ENCODE measurements around the gene IFNK.

Gene IFNK

DNA sequence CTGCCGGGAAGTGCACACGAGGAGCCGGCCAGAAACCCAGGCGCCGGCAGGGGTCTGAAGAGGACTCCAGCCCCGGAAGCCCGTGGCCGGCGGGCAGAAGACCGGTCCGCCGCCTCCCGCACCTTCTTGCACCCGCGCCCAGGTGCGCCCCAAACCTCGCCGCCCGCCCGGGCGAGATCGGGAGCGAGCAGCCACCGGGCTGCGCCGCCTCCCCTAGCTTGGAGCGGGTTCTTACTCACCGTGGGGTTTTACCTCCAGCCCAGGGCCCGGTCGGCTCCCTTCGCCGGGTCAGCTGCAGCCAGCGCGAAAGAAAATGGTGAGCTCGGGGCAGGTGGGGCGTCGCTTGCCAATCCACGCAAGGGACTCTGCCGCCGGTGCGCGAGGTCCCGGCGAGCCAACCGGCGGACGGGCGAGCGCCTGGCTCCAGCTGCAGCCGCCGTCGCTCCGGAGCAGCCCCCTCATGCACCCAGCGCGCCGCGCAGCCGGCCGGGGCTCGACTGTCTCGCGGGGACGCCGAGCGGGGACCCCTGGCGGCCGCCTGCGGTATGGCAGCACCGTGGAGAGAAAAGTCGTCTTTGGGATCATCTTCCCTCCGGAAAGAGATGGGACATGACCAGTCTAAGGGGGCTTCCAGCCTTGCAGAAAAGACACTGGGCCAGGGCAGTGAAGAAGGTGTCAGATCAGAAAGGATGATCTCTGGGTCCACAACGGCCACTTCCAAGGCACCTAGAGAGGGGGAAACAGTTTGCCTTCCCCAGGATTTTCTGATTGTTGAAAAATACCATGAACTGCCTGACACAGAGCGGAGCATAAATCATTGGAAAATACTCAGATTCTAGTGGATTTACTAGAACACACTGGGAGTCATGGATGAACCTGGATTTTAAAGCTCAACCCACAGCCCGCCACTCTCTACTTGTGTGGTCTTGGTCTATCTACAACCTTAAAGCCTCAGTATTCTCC lies 5.5 kb downstream of the IFNK start, which contains the start of gene MOB3B:
Gene MOB3B (minus strand): TSS at position 499 of the 963 bp plus-strand sequence. CDS start 74,264 bp downstream, outside the sequence.
- Histone ChIP-seq H3K4me3 (ENCODE audit: insufficient read depth in 1 of 2, low read depth in 1 of 2, low read length in 2 of 2) (peak within 1 kb of the TSS; percentile 59 to 80), H2AK5ac (ENCODE audit: low read length, severe bottlenecking) (no peak within 1 kb of the TSS), H3K27me3 (ENCODE audit: control insufficient read depth in 1 of 2, insufficient read depth in 1 of 2, low read length in 2 of 2) (peaks cover 12 to 30% of the 10 kb centered on the region in 2 experiments), H3K18ac (ENCODE audit: low read depth in 1 of 2, low read length in 2 of 2) (peak within 1 kb of the TSS in 1 of 2 experiments; percentile 84), H3K4ac (ENCODE audit: low read depth in 1 of 2, low read length in 2 of 2) (no peak within 1 kb of the TSS), H2BK120ac (ENCODE audit: low read depth, low read length) (no peak within 1 kb of the TSS), H3K14ac (ENCODE audit: low read length in 2 of 2) (peak within 1 kb of the TSS in 1 of 2 experiments; percentile 36), H4K8ac (ENCODE audit: low read length) (peak within 1 kb of the TSS; percentile 21), H3K9ac (ENCODE audit: low read length) (peak within 1 kb of the TSS; percentile 66), H3K36me3 (ENCODE audit: control insufficient read depth in 1 of 2, insufficient read depth in 2 of 2, low read depth in 1 of 2, low read length in 2 of 2) (peaks cover 0 to 3% of the 10 kb centered on the region in 2 experiments), H2BK12ac (ENCODE audit: low read length in 2 of 2) (peak within 1 kb of the TSS in 1 of 2 experiments; percentile 86), H2AFZ (ENCODE audit: low read depth, low read length) (peak within 1 kb of the TSS; percentile 83), H4K91ac (ENCODE audit: low read length) (no peak within 1 kb of the TSS), H3K79me1 (replicated peaks; ENCODE audit: low read length, poor library complexity, severe bottlenecking) (no peaks in the 10 kb centered on the region), H3K4me1 (ENCODE audit: control insufficient read depth, insufficient read depth, low read depth, low read length) (peaks cover 17% of the 10 kb centered on the region), H3K4me2 (ENCODE audit: low read length, poor library complexity, severe bottlenecking) (peak within 1 kb of the TSS; percentile 100), H3K9me3 (ENCODE audit: control insufficient read depth, low read length) (no peaks in the 10 kb centered on the region), H3K27ac (ENCODE audit: low read length, poor library complexity, severe bottlenecking) (no peak within 1 kb of the TSS), H2BK15ac (ENCODE audit: low read depth, poor library complexity, severe bottlenecking) (peak within 1 kb of the TSS; percentile 63), H3K23ac (ENCODE audit: low read length in 2 of 2) (peak within 1 kb of the TSS in 1 of 2 experiments; percentile 67), H2BK5ac (ENCODE audit: low read depth, low read length, poor library complexity, severe bottlenecking) (no peak within 1 kb of the TSS)
- peak; percentile 75 for DNase-seq
- WGBS, result 3% methylated on average over 74 of the region's 74 CpGs

DNA sequence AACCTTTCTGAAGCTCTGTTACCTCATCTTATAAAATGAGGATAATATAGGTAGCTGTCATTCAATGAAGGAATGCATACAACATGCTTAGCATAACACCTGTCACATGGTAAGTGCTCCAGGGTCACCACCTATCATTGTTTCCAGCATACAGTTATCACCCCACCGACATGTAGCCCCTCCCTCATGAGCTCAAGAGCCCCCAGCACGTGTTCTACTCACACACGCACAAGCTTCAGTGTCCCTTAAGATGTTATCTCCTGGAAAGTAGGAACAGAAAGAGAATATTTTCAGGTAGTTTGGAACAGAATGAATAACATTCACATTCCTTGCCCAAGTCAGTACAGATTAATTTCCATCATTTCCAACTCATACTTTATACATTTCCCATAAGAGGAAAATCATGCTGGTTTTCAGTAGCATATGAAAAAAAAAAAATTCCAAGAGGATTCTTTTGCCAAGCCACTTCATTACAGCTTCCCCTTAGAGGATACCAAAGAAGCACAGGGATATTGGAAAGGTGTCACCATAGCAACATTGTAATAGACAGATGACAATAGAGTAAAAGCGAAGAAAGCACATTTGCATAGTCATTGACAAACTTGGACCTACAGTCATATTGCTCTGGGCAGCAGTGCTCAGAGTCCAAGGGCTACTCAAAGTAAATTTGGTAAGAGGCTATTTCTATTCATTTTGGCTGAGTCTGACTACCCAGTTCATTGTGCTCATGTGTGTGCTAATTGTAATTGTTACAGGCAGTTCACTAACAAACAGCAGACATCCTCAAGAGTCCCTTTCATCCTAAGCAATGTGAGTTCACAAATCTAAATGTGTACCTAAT lies 7.0 kb downstream of the IFNK start:
- no peak overlapping the region for H2AK5ac ChIP-seq (ENCODE audit: low read length, severe bottlenecking)
- H3K14ac ChIP-seq (ENCODE audit: low read length in 2 of 2), result no peak overlapping the region
- H3K79me1 ChIP-seq (replicated peaks; ENCODE audit: low read length, poor library complexity, severe bottlenecking), result no peaks in the 10 kb centered on the region
- H3K9ac ChIP-seq (ENCODE audit: low read length), result no peak overlapping the region
- no peak overlapping the region for H3K4me3 ChIP-seq (ENCODE audit: insufficient read depth in 1 of 2, low read depth in 1 of 2, low read length in 2 of 2)
- H2BK15ac ChIP-seq (ENCODE audit: low read depth, poor library complexity, severe bottlenecking), result no peak overlapping the region
- H3K27ac ChIP-seq (ENCODE audit: low read length, poor library complexity, severe bottlenecking), result no peak overlapping the region
- H3K9me3 ChIP-seq (ENCODE audit: control insufficient read depth, low read length), result no peaks in the 10 kb centered on the region
- no peak overlapping the region for H2BK12ac ChIP-seq (ENCODE audit: low read length in 2 of 2)
- no peak overlapping the region for H2BK5ac ChIP-seq (ENCODE audit: low read depth, low read length, poor library complexity, severe bottlenecking)
- no peak for DNase-seq
- H3K4me1 ChIP-seq (ENCODE audit: control insufficient read depth, insufficient read depth, low read depth, low read length), result peaks cover 17% of the 10 kb centered on the region
- no peak overlapping the region for H3K4ac ChIP-seq (ENCODE audit: low read depth in 1 of 2, low read length in 2 of 2)
- no peak overlapping the region for H2BK120ac ChIP-seq (ENCODE audit: low read depth, low read length)
- peaks cover 3 to 5% of the 10 kb centered on the region in 2 experiments for H3K36me3 ChIP-seq (ENCODE audit: control insufficient read depth in 1 of 2, insufficient read depth in 2 of 2, low read depth in 1 of 2, low read length in 2 of 2)
- no peak overlapping the region for H4K8ac ChIP-seq (ENCODE audit: low read length)
- no peak overlapping the region for H2AFZ ChIP-seq (ENCODE audit: low read depth, low read length)
- H3K4me2 ChIP-seq (ENCODE audit: low read length, poor library complexity, severe bottlenecking), result no peak overlapping the region
- H3K23ac ChIP-seq (ENCODE audit: low read length in 2 of 2), result no peak overlapping the region
- WGBS, result 91% methylated on average over 3 of the region's 4 CpGs
- H3K18ac ChIP-seq (ENCODE audit: low read depth in 1 of 2, low read length in 2 of 2), result no peak overlapping the region
- peaks cover 12 to 29% of the 10 kb centered on the region in 2 experiments for H3K27me3 ChIP-seq (ENCODE audit: control insufficient read depth in 1 of 2, insufficient read depth in 1 of 2, low read length in 2 of 2)
- no peak overlapping the region for H4K91ac ChIP-seq (ENCODE audit: low read length)

DNA sequence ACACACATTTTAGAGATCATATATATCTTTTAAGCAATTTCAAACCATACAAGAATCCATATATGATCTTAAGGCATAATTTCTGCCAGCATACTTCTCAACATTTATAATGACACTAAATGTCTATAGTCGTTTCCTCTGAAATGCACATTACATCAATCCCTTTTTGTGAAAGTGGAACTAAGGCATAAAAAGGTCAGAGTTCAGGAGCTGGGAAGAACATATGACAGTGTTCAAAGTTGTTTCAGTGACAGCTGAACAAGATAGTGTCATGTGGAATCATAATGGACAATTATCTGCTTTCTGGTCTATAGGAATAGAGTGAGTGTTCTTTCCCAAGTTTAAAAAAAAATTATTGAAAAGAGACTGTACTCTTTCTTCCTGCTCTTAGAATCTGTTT lies 8.0 kb downstream of the IFNK start:
- H3K36me3 ChIP-seq (ENCODE audit: control insufficient read depth in 1 of 2, insufficient read depth in 2 of 2, low read depth in 1 of 2, low read length in 2 of 2), result peaks cover 3 to 5% of the 10 kb centered on the region in 2 experiments
- no peaks in the 10 kb centered on the region for H3K79me1 ChIP-seq (replicated peaks; ENCODE audit: low read length, poor library complexity, severe bottlenecking)
- no peak overlapping the region for H3K23ac ChIP-seq (ENCODE audit: low read length in 2 of 2)
- no peak overlapping the region for H2AFZ ChIP-seq (ENCODE audit: low read depth, low read length)
- H4K91ac ChIP-seq (ENCODE audit: low read length), result no peak overlapping the region
- no peak overlapping the region for H3K4me3 ChIP-seq (ENCODE audit: insufficient read depth in 1 of 2, low read depth in 1 of 2, low read length in 2 of 2)
- H3K4me1 ChIP-seq (ENCODE audit: control insufficient read depth, insufficient read depth, low read depth, low read length), result peaks cover 17% of the 10 kb centered on the region
- no peak overlapping the region for H2BK5ac ChIP-seq (ENCODE audit: low read depth, low read length, poor library complexity, severe bottlenecking)
- no peak overlapping the region for H4K8ac ChIP-seq (ENCODE audit: low read length)
- no peak for DNase-seq
- no peak overlapping the region for H3K4me2 ChIP-seq (ENCODE audit: low read length, poor library complexity, severe bottlenecking)
- no peak overlapping the region for H3K27ac ChIP-seq (ENCODE audit: low read length, poor library complexity, severe bottlenecking)
- no peak overlapping the region for H2BK15ac ChIP-seq (ENCODE audit: low read depth, poor library complexity, severe bottlenecking)
- H2AK5ac ChIP-seq (ENCODE audit: low read length, severe bottlenecking), result no peak overlapping the region
- H3K9ac ChIP-seq (ENCODE audit: low read length), result no peak overlapping the region
- no peaks in the 10 kb centered on the region for H3K9me3 ChIP-seq (ENCODE audit: control insufficient read depth, low read length)
- H3K4ac ChIP-seq (ENCODE audit: low read depth in 1 of 2, low read length in 2 of 2), result no peak overlapping the region
- H3K18ac ChIP-seq (ENCODE audit: low read depth in 1 of 2, low read length in 2 of 2), result no peak overlapping the region
- peaks cover 12 to 29% of the 10 kb centered on the region in 2 experiments for H3K27me3 ChIP-seq (ENCODE audit: control insufficient read depth in 1 of 2, insufficient read depth in 1 of 2, low read length in 2 of 2)
- H3K14ac ChIP-seq (ENCODE audit: low read length in 2 of 2), result no peak overlapping the region
- H2BK120ac ChIP-seq (ENCODE audit: low read depth, low read length), result no peak overlapping the region
- no CpG with 5 or more reads among the region's 1 CpG for WGBS
- no peak overlapping the region for H2BK12ac ChIP-seq (ENCODE audit: low read length in 2 of 2)
